GM12878 (cell line): ENCODE results near the gene HOXC5. TPM values are rescaled to one million over a fixed set of nuclear protein-coding genes. Genes with fewer than 3 reads are reported as not detected.

ENCODE experiments used
- ATAC-seq: fragments of 200-7000 bp; cut with Tn5 transposase; 3 replicates; pipeline ENCODE4 v1.9.1; 2020; ENCODE audit warnings: mild to moderate bottlenecking, moderate library complexity
- BruUV-seq: library from RNA; stranded (reverse); fragments of 400-500 nt; replicated peaks from 2 replicates; lab custom pipeline; 2021; lab: Mats Ljungman, UMichigan
- CTCF ChIA-PET: fragments of 300-600 bp; sonication (Branson Sonifier 250); formaldehyde crosslinking; extraction: SDS; loops from one replicate; lab custom pipeline; 2021; ENCODE audit warnings: inconsistent platforms; lab: Yijun Ruan, JAX
- POLR2A ChIA-PET: fragments of 350-600 bp; formaldehyde crosslinking; extraction: SDS; loops from one replicate; lab custom pipeline; 2021; ENCODE audit warnings: inconsistent platforms; lab: Charles Lee
- RAD21 ChIA-PET: fragments of 300-600 bp; sonication (Branson Sonifier 250); formaldehyde crosslinking; loops from one replicate; lab custom pipeline; 2023; ENCODE audit warnings: antibody characterized with exemption; ENCODE audit not compliant: unreplicated experiment; lab: Charles Lee
- SMC1A ChIA-PET: fragments of 300-600 bp; sonication (Branson Sonifier 250); formaldehyde crosslinking; loops from one replicate; lab custom pipeline; 2023; ENCODE audit not compliant: unreplicated experiment, uncharacterized antibody; lab: Charles Lee
- DNase-seq: peaks from one replicate; pipeline ENCODE4 v3.0.0-alpha.2; 2011; ENCODE audit warnings: low read depth, low spot score
- FAIRE-seq: peaks from 3 replicates; lab custom pipeline; 2011; peaks lifted over from hg19 to GRCh38; lab: Jason Lieb, UNC
- H2AFZ ChIP-seq: 2 replicates; pipeline ENCODE4 v1.6.0; 2011; ENCODE audit warnings: low read depth, low read length, control low read depth; ENCODE audit not compliant: control insufficient read depth
- H3K27ac ChIP-seq: 2 replicates; pipeline ENCODE4 v1.5.1; 2011; ENCODE audit warnings: control low read depth; ENCODE audit not compliant: control insufficient read depth, insufficient read depth
- H3K27me3 ChIP-seq, 2 experiments: replicated peaks in 1 of 2; 2 replicates each; pipeline versions ENCODE4 v1.6.0 to v1.6.1; 2011; ENCODE audit warnings: low read length in 1 of 2; ENCODE audit not compliant: control insufficient read depth in 2 of 2, insufficient read depth in 2 of 2
- H3K36me3 ChIP-seq, 2 experiments: 2 replicates each; pipeline ENCODE4 v1.5.1; 2011; ENCODE audit warnings: low read length in 1 of 2; ENCODE audit not compliant: control insufficient read depth in 2 of 2, insufficient read depth in 2 of 2
- H3K4me1 ChIP-seq: 2 replicates; pipeline ENCODE4 v1.6.1; 2011; ENCODE audit warnings: mild to moderate bottlenecking, low read length, moderate library complexity, mixed read lengths; ENCODE audit not compliant: control insufficient read depth, insufficient read depth
- H3K4me2 ChIP-seq: 2 replicates; pipeline ENCODE4 v1.6.0; 2011; ENCODE audit warnings: control low read depth; ENCODE audit not compliant: control insufficient read depth, insufficient read depth
- H3K4me3 ChIP-seq: fragments of 200-600 bp; sonication (generic); 2 replicates; pipeline ENCODE4 v1.5.1; 2016
- H3K79me2 ChIP-seq: 2 replicates; pipeline ENCODE4 v1.6.0; 2011; ENCODE audit warnings: low read length; ENCODE audit not compliant: control insufficient read depth, insufficient read depth
- H3K9ac ChIP-seq: 2 replicates; pipeline ENCODE4 v1.8.0; 2011; ENCODE audit warnings: low read length, control low read depth, mixed read lengths; ENCODE audit not compliant: control insufficient read depth, insufficient read depth
- H3K9me3 ChIP-seq: replicated peaks from 3 replicates; pipeline ENCODE4 v1.5.1; 2011; ENCODE audit warnings: mild to moderate bottlenecking, low read length; ENCODE audit not compliant: control insufficient read depth, insufficient read depth
- H4K20me1 ChIP-seq: 2 replicates; pipeline ENCODE4 v1.6.0; 2011; ENCODE audit not compliant: control insufficient read depth, insufficient read depth
- BHLHE40 ChIP-seq, 2 experiments: fragments of 450-650 bp in 1 of 2; IDR thresholded peaks; 2 replicates each; pipeline ENCODE4 v1.6.1; 2011 to 2017; ENCODE audit warnings: low read depth in 2 of 2, borderline replicate concordance in 1 of 2, improper control_type of control experiment in 1 of 2, low read length in 1 of 2, mild to moderate bottlenecking in 1 of 2
- CREM ChIP-seq: IDR thresholded peaks from 2 replicates; pipeline ENCODE4 v1.6.1; 2014; ENCODE audit warnings: antibody characterized with exemption, low read depth
- ETV6 ChIP-seq, 2 experiments: fragments of 450-650 bp in 1 of 2; IDR thresholded peaks in 1 of 2; conservative IDR thresholded peaks in 1 of 2; 2 replicates each; pipeline ENCODE4 v1.6.1; 2014; ENCODE audit warnings: antibody characterized with exemption in 1 of 2, borderline replicate concordance in 1 of 2, low read depth in 1 of 2, mild to moderate bottlenecking in 1 of 2, moderate library complexity in 1 of 2
- FOXM1 ChIP-seq: IDR thresholded peaks from 2 replicates; pipeline ENCODE4 v1.6.1; 2012; ENCODE audit warnings: low read depth, mild to moderate bottlenecking, inconsistent platforms, low read length, moderate library complexity
- HDAC6 ChIP-seq: fragments of 200-600 bp; sonication (generic); IDR thresholded peaks from one replicate; pipeline ENCODE4 v1.8.0; 2017; ENCODE audit warnings: antibody characterized with exemption; ENCODE audit not compliant: unreplicated experiment
- IKZF2 ChIP-seq, 2 experiments: fragments of 450-650 bp; IDR thresholded peaks; 2 replicates each; pipeline ENCODE4 v1.6.1; 2017; ENCODE audit warnings: mild to moderate bottlenecking in 2 of 2, moderate library complexity in 2 of 2
- RELA ChIP-seq: fragments of 450-650 bp; IDR thresholded peaks from 2 replicates; pipeline ENCODE4 v1.8.0; 2014; ENCODE audit warnings: borderline replicate concordance; ENCODE audit not compliant: partially characterized antibody
- SMAD1 ChIP-seq: fragments of 450-650 bp; IDR thresholded peaks from 2 replicates; pipeline ENCODE4 v1.6.1; 2018; ENCODE audit warnings: mild to moderate bottlenecking, low read depth; ENCODE audit not compliant: partially characterized antibody
- SPI1 ChIP-seq: IDR thresholded peaks from 2 replicates; pipeline ENCODE4 v1.6.1; 2011; ENCODE audit warnings: low read depth, mild to moderate bottlenecking, low read length, moderate library complexity, borderline replicate concordance; ENCODE audit not compliant: insufficient read depth
- STAT3 ChIP-seq: IDR thresholded peaks from 2 replicates; pipeline ENCODE4 v1.6.1; 2011; ENCODE audit warnings: low read depth, low read length, improper control_type of control experiment
- WGBS: methylation state at CpG from one replicate; pipeline ENCODE4 v1.1.6; 2016; ENCODE audit warnings: low lambda C conversion rate; ENCODE audit not compliant: insufficient replicate concordance, insufficient coverage; ENCODE audit errors: missing lambda C conversion rate; 5-methylcytosine and 5-hydroxymethylcytosine counted together
- in situ Hi-C: fragments of 300-500 bp; cut with MboI; formaldehyde crosslinking; loops from 9 replicates; pipeline ENCODE4 v1.14.3; 2018; ENCODE audit warnings: mixed read lengths
- intact Hi-C: fragments of 100-400 bp; cut with micrococcal nuclease; formaldehyde crosslinking; loops from one replicate; pipeline ENCODE4 v1.14.2; 2022; ENCODE audit not compliant: unreplicated experiment
- polyA plus RNA-seq, 11 experiments: library from polyadenylated mRNA; depleted of rRNA in 4 of 11; unstranded in 6 of 11; stranded (reverse) in 5 of 11; fragments of >200 nt; fragmentation: Nextera tagmentation in 4 of 11; fragmentation: Illumina TruSeq in 1 of 11; extraction: Ambion mirVana in 4 of 11; extraction: Trizol in 1 of 11; gene quantifications; 1 replicate in 1 of 11; 2 replicates in 10 of 11; pipeline versions ENCODE4 v1.2.1 to v1.2.3, GENCODE V29; 2011 to 2016; ENCODE audit warnings: inconsistent platforms in 2 of 11, missing spikeins in 2 of 11, low read depth in 1 of 11
- total RNA-seq, 4 experiments: library from RNA; depleted of rRNA in 3 of 4; stranded (reverse); fragments of >200 nt in 3 of 4; fragmentation: Illumina TruSeq in 1 of 4; extraction: Trizol in 1 of 4; gene quantifications; 2 replicates each; pipeline versions ENCODE4 v1.2.1 to v1.2.3, GENCODE V29; 2013 to 2021
- TF ChIP-seq, protein P1 (sequence below): fragments of 450-650 bp; IDR thresholded peaks from 2 replicates; pipeline ENCODE4 v1.6.1; 2016; ENCODE audit warnings: mild to moderate bottlenecking
- TF ChIP-seq, protein P2 (sequence below): fragments of 450-650 bp; formaldehyde crosslinking; IDR thresholded peaks from 2 replicates; pipeline ENCODE4 v1.4.0; 2020; ENCODE audit warnings: mild to moderate bottlenecking, moderate library complexity
- TF ChIP-seq, protein P3 (sequence below): fragments of 450-650 bp; IDR thresholded peaks from 2 replicates; pipeline ENCODE4 v1.6.1; 2017; ENCODE audit warnings: antibody characterized with exemption, mild to moderate bottlenecking, moderate library complexity

The HOXC5 gene
- total and polyA plus RNA-seq, 10 of the 15 experiments (the other 5 are each of a cell fraction or from before 2014, with no cell fraction given): 0.11 TPM; not detected in 9

DNA sequence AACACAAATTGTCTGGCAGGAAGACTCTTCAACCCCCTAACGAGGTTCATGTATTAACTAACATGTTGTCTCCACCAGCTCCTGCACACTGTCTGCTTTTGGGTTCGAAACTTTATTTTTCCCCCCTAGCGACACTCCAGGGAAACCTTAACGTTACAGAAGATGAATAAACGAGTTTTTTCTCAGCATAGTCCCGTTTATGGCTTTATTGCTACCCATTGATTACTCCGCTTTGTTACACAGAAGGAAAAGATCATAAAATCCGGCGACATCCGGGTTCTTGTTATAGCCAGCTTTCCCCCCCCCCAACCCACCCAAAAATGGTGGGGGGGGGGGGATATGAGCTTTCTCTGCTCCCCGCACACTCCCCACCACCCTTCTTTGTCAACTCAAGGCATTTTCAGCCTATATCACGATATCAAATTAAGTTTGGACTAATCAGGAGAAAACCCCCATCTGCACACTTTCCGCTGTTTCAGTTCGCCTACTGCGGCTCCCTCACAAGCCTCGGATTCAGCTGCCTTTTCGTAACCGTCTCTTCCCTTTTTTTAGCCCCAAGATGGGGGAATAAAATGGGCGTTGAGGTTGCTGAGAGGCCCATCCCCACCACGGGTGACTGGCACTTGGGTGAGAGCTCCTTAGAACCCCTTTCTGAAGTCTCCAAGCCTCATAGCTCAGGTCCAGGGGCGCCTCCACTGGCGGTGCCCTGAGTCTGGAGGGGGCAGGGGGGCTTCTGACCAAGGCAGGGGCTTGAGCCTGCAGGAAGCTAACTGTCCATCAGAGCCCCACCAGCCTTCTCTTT lies 6.0 kb upstream of the HOXC5 start:
- H3K9me3 ChIP-seq: no peaks in the 10 kb centered on the region
- DNase-seq (no peak), ATAC-seq (no peak), FAIRE-seq (no peak)
- ChIA-PET CTCF (interaction anchor here (0.9 to 13.4 kb wide), 11 partner anchors 10 to 193 kb away, joined by 3 to 343 read pairs (median 13); partner anchors contain the start of genes HOXC10, HOXC4, HOXC8 and SMUG1), SMC1A (interaction anchor here (1.1 to 1.4 kb wide), 8 partner anchors 9 to 164 kb away, joined by 3 to 9 read pairs (median 4); partner anchors contain the start of gene SMUG1), RAD21 (interaction anchor here (0.5 to 12.6 kb wide), 7 partner anchors 9 to 321 kb away, joined by 3 to 222 read pairs (median 4); partner anchors contain the start of genes HOXC8 and SMUG1), POLR2A (interaction anchor here (0.7 kb wide), 2 partner anchors 9 to 24 kb away, joined by 3 to 4 read pairs; no protein-coding TSS in a partner anchor)
- in situ Hi-C loops (loop anchor here (10.0 kb wide), 2 partner anchors 168 to 338 kb away; partner anchors contain the start of gene GPR84), intact Hi-C loops (no loop called here)
- no peak overlapping the region; the same call in 1 of the 2 replicates for H3K27ac ChIP-seq
- no TSS peak for BruUV-seq
- H3K9ac ChIP-seq: peak overlapping the region; percentile 31; the same call in 1 of the 2 replicates
- whole genome bisulfite sequencing: 13% methylated on average over 21 of the region's 22 CpGs
- H2AFZ ChIP-seq: peak overlapping the region; percentile 77
- no peaks in the 10 kb centered on the region for H4K20me1 ChIP-seq
- H3K27me3 ChIP-seq: peaks cover 8 to 18% of the 10 kb centered on the region in 2 experiments
- peaks cover 5% of the 10 kb centered on the region for H3K4me1 ChIP-seq
- H3K4me3 ChIP-seq: no peak overlapping the region
- H3K4me2 ChIP-seq: peak overlapping the region; percentile 66
- no peaks in the 10 kb centered on the region for H3K36me3 ChIP-seq
- H3K79me2 ChIP-seq: no peaks in the 10 kb centered on the region
- TF ChIP-seq ETV6 (conservative IDR thresholded peaks at IDR 0.05 in 1 of 2, IDR thresholded peaks at IDR 0.05 in 1 of 2; ENCODE audit: borderline replicate concordance in 1 of 2, low read depth in 1 of 2) (no peak), BHLHE40 (IDR thresholded peaks at IDR 0.05; ENCODE audit: borderline replicate concordance in 1 of 2, low read depth in 2 of 2, low read length in 1 of 2) (no peak), RELA (no peak), FOXM1 (no peak), SPI1 (0 out of 2 replicates have a peak, but pooled peaks have one; percentile 9), SMAD1 (no peak), CREM (no peak), STAT3 (no peak), IKZF2 (IDR thresholded peaks at IDR 0.05) (no peak), HDAC6 (no peak)
- TF ChIP-seq, protein P1, sequence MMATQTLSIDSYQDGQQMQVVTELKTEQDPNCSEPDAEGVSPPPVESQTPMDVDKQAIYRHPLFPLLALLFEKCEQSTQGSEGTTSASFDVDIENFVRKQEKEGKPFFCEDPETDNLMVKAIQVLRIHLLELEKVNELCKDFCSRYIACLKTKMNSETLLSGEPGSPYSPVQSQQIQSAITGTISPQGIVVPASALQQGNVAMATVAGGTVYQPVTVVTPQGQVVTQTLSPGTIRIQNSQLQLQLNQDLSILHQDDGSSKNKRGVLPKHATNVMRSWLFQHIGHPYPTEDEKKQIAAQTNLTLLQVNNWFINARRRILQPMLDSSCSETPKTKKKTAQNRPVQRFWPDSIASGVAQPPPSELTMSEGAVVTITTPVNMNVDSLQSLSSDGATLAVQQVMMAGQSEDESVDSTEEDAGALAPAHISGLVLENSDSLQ: peak; percentile 49; the same call in 1 of the 2 replicates
- TF ChIP-seq, protein P2, sequence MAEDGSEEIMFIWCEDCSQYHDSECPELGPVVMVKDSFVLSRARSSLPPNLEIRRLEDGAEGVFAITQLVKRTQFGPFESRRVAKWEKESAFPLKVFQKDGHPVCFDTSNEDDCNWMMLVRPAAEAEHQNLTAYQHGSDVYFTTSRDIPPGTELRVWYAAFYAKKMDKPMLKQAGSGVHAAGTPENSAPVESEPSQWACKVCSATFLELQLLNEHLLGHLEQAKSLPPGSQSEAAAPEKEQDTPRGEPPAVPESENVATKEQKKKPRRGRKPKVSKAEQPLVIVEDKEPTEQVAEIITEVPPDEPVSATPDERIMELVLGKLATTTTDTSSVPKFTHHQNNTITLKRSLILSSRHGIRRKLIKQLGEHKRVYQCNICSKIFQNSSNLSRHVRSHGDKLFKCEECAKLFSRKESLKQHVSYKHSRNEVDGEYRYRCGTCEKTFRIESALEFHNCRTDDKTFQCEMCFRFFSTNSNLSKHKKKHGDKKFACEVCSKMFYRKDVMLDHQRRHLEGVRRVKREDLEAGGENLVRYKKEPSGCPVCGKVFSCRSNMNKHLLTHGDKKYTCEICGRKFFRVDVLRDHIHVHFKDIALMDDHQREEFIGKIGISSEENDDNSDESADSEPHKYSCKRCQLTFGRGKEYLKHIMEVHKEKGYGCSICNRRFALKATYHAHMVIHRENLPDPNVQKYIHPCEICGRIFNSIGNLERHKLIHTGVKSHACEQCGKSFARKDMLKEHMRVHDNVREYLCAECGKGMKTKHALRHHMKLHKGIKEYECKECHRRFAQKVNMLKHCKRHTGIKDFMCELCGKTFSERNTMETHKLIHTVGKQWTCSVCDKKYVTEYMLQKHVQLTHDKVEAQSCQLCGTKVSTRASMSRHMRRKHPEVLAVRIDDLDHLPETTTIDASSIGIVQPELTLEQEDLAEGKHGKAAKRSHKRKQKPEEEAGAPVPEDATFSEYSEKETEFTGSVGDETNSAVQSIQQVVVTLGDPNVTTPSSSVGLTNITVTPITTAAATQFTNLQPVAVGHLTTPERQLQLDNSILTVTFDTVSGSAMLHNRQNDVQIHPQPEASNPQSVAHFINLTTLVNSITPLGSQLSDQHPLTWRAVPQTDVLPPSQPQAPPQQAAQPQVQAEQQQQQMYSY (CRISPR knock-in tag): no peak
- TF ChIP-seq, protein P3, sequence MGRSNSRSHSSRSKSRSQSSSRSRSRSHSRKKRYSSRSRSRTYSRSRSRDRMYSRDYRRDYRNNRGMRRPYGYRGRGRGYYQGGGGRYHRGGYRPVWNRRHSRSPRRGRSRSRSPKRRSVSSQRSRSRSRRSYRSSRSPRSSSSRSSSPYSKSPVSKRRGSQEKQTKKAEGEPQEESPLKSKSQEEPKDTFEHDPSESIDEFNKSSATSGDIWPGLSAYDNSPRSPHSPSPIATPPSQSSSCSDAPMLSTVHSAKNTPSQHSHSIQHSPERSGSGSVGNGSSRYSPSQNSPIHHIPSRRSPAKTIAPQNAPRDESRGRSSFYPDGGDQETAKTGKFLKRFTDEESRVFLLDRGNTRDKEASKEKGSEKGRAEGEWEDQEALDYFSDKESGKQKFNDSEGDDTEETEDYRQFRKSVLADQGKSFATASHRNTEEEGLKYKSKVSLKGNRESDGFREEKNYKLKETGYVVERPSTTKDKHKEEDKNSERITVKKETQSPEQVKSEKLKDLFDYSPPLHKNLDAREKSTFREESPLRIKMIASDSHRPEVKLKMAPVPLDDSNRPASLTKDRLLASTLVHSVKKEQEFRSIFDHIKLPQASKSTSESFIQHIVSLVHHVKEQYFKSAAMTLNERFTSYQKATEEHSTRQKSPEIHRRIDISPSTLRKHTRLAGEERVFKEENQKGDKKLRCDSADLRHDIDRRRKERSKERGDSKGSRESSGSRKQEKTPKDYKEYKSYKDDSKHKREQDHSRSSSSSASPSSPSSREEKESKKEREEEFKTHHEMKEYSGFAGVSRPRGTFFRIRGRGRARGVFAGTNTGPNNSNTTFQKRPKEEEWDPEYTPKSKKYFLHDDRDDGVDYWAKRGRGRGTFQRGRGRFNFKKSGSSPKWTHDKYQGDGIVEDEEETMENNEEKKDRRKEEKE: no peak
